ENCODE measurements around the gene RPS6KA2.

The RPS6KA2 gene

DNA sequence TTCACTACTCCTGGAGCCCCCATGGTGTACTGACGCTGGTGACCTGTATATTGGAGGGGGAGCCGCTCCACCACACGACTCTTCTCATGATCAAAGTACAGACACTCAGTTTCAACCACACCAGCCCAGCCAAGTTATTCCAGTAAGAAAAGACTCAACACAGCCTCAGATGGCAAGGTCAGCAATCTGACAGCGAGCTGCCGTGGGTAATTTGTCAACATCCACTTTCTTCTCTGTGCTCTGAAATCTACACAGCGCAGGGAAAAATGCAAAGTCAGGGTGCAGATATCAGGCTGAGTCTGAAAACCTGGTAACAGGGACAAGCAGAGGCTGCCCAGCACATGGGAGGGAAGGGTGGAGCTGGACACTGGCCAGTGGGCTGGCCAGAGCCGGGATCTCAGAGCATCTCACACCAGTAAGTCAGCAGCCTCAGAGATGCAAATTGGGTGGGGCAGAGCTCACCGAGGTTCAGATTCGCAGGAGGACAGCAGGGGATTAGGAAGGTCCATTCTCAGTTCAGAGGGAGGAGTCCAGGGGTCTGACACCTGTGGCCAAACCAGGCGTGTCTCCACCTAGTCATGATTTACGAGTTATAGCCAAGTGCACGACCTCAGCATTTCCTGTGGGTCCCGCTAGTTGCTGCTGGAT is 44.5 kb upstream of the RPS6KA2 start:
- TF ChIP-seq, protein P1, sequence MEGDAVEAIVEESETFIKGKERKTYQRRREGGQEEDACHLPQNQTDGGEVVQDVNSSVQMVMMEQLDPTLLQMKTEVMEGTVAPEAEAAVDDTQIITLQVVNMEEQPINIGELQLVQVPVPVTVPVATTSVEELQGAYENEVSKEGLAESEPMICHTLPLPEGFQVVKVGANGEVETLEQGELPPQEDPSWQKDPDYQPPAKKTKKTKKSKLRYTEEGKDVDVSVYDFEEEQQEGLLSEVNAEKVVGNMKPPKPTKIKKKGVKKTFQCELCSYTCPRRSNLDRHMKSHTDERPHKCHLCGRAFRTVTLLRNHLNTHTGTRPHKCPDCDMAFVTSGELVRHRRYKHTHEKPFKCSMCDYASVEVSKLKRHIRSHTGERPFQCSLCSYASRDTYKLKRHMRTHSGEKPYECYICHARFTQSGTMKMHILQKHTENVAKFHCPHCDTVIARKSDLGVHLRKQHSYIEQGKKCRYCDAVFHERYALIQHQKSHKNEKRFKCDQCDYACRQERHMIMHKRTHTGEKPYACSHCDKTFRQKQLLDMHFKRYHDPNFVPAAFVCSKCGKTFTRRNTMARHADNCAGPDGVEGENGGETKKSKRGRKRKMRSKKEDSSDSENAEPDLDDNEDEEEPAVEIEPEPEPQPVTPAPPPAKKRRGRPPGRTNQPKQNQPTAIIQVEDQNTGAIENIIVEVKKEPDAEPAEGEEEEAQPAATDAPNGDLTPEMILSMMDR (conservative IDR thresholded peaks at IDR 0.05; ENCODE audit: low read length) = no peak
- DNase-seq (ENCODE audit: low read depth) = no peak
- H3K4me3 ChIP-seq (ENCODE audit: low read length) = no peak overlapping the region

DNA sequence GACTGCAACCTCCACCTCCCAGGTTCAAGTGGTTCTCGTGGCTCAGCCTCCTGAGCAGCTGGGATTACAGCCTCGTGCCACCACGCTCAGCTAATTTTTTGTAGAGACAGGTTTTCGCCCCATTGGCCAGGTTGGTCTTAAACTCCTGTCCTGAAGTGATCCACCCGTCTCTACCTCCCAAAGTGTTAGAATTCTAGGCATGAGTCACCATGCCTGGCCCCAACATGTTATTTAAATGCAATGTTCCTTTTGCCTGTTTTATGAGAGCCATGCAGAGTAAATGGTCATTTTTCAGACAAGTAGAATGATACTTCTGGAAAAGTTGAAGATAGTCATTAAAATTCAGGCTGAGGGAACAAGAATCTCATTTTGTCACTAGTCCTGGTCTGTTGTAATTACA is 43.8 kb upstream of the RPS6KA2 start:
- TF ChIP-seq, protein P1 (conservative IDR thresholded peaks at IDR 0.05; ENCODE audit: low read length) = no peak
- H3K4me3 ChIP-seq (ENCODE audit: low read length) = no peak overlapping the region
- no peak for DNase-seq (ENCODE audit: low read depth)

DNA sequence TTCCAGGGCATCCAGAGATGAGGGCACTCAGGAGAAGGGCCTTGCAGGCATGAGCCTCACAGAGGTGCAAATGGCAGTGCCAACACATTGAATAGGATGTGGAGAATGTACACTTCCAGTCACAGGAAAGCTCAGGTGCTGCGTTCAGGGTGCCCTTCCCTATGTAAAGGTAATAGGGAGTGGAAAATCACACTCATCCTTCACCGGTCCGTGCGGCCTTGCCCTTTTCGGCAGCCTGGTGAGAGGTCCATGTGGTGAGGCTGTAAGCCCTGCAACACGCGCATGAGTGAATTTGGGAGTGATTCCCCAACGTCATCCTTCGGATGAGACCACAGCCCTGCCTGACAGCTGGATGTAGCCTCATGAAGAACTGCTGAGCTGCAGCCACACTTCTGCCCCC is 43.0 kb upstream of the RPS6KA2 start:
- DNase-seq (ENCODE audit: low read depth) = no peak
- TF ChIP-seq, protein P1 (conservative IDR thresholded peaks at IDR 0.05; ENCODE audit: low read length) = no peak
- no peak overlapping the region for H3K4me3 ChIP-seq (ENCODE audit: low read length)

DNA sequence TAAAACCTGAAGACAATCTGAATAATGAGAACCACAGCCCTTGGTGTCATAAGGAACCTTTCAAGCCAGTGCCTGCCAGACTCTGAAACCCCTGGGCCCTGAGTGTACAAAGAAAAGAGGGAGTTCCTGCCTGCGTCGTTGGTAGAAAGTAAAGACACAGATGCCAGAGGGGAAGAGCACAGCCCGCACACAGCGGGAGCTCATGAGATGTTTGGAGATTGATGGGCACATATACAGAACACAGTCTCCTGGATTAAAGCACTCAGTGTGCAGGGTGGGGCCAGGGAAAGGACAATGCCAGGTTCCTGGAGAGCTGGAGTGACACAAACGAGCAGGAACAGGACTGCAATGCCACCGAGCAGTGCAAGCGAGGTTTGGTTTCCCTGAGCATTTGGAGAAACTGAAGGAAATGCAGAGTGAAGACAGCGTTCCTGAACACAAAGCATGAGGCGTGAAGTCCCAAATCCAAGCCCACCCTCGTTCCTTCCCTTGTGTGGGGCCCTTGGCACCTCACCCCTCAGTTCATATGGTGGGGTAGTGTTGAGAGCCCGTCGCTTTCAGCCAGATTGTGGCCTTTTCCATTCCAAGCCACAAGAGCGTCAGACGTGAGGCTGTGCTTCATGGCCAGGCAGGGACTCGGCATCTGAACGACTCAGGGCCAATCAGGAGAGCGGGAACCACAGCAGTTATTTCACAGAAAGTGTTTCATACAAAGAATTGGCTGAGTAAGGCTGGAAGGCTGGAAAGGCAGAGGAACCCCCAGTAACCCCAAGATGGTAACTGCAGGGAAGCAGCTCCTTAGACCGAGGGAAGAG is 41.0 kb upstream of the RPS6KA2 start:
- no peak for DNase-seq (ENCODE audit: low read depth)
- TF ChIP-seq, protein P1 (conservative IDR thresholded peaks at IDR 0.05; ENCODE audit: low read length) = no peak
- no peak overlapping the region for H3K4me3 ChIP-seq (ENCODE audit: low read length)

DNA sequence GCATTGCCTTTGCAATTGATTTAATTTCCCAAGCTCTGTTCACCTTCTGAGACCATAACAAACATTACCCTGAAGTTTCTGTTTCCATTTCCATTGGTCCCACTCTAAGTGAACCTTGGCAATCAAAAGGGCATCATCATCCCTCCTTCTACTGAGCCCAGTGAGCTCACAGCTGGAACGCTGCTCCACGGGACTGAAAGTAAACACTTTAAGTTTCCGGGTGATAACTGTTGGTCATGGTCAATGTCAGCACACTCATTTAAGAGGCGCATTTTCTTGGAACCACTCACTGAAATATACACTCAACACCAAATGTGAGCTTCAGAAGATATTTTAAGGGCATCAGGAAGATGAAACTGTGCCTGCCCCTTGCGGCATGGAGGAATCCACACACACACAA is 37.1 kb upstream of the RPS6KA2 start:
- DNase-seq (ENCODE audit: low read depth) = no peak
- H3K4me3 ChIP-seq (ENCODE audit: low read length) = no peak overlapping the region
- TF ChIP-seq, protein P1 (conservative IDR thresholded peaks at IDR 0.05; ENCODE audit: low read length) = no peak

DNA sequence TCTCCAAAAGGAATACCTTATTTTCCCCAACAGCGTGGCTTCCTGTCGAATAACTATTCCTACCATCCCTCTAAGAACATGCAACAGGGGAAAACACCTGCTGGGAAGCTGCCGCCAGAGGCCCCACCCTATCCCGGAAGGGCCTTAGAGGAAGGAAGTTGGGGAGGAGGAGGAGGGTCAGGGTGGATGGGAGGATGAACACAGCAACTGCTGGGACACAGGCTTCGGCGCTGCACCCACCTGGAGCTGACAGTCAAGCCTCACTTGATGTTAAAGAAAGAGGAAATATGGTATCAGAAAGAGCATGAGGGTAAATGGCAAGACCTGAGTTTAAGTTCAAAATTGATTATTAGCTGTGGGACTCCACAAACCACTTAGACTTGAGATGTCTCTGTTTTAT is 36.5 kb upstream of the RPS6KA2 start:
- H3K4me3 ChIP-seq (ENCODE audit: low read length) = no peak overlapping the region
- TF ChIP-seq, protein P1 (conservative IDR thresholded peaks at IDR 0.05; ENCODE audit: low read length) = no peak
- DNase-seq (ENCODE audit: low read depth) = no peak

DNA sequence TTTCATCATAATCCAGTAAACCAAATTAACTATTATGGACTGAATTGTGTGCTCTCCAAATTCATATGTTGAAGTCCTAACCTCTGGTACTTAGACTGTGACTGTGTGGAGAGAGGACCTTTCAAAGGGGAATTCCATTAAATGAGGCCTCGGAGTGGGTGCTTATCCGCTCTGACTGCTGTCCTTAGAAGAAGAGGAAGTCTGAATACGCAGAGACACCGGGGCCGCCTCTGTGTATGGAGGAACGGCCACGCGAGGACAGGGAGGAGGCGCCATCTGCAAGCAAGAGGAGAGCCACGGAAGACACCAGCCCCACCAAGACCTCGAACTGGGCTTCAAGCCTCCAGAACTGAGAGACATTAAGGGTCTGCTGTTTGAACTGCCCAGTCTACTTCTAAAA is 35.6 kb upstream of the RPS6KA2 start:
- no peak for DNase-seq (ENCODE audit: low read depth)
- TF ChIP-seq, protein P1 (conservative IDR thresholded peaks at IDR 0.05; ENCODE audit: low read length) = no peak
- no peak overlapping the region for H3K4me3 ChIP-seq (ENCODE audit: low read length)

Measured in AG10803 (cell line).